Activated B cell treated with CpG ODN at 0.5 μM for 24 hours (primary cell): ENCODE data around the gene BBS1. TPM values are rescaled to one million over a fixed set of nuclear protein-coding genes. Genes with fewer than 3 reads are reported as not detected.
A peak's percentile ranks its signal among the peaks of the same experiment; 100 is the strongest.

Experiments used
- ATAC-seq: fragments of 200-7000 bp; cut with Tn5 transposase; one replicate; pipeline ENCODE4 v1.10.0; 2021; ENCODE audit warnings: low read depth, mild to moderate bottlenecking, moderate library complexity
- CTCF ChIA-PET: fragments of 350-600 bp; sonication (Branson Sonifier 250); formaldehyde crosslinking; loops from one replicate; lab custom pipeline; 2021; ENCODE audit warnings: antibody characterized with exemption; lab: Charles Lee
- POLR2A ChIA-PET: fragments of 350-600 bp; sonication (Branson Sonifier 250); formaldehyde crosslinking; loops from one replicate; lab custom pipeline; 2021; ENCODE audit warnings: antibody characterized with exemption; lab: Charles Lee
- DNase-seq: peaks from one replicate; pipeline ENCODE4 v3.0.0; 2022
- H3K27ac Mint-ChIP-seq: one replicate; pipeline ENCODE4 v1.8.0; 2020; ENCODE audit warnings: mixed read lengths
- H3K27me3 Mint-ChIP-seq: one replicate; pipeline ENCODE4 v1.8.0; 2021; ENCODE audit warnings: mixed read lengths
- H3K36me3 Mint-ChIP-seq: one replicate; pipeline ENCODE4 v1.8.0; 2021; ENCODE audit warnings: low read depth, mixed read lengths
- H3K4me1 Mint-ChIP-seq: one replicate; pipeline ENCODE4 v1.8.0; 2021; ENCODE audit warnings: mixed read lengths
- H3K4me3 Mint-ChIP-seq: one replicate; pipeline ENCODE4 v1.8.0; 2020; ENCODE audit warnings: mild to moderate bottlenecking, mixed read lengths
- H3K9me3 Mint-ChIP-seq: one replicate; pipeline ENCODE4 v1.8.0; 2020; ENCODE audit warnings: mixed read lengths
- CTCF ChIP-seq: fragments of 200-600 bp; IDR thresholded peaks from one replicate; pipeline ENCODE4 v1.8.0; 2022; ENCODE audit warnings: antibody characterized with exemption, mild to moderate bottlenecking
- intact Hi-C: fragments of 100-400 bp; cut with micrococcal nuclease; formaldehyde crosslinking; loops from one replicate; pipeline ENCODE4 v1.15.1; 2024
- total RNA-seq: library from RNA; stranded (reverse); gene quantifications from 2 replicates; pipeline ENCODE4 v1.2.3, GENCODE V29; 2022

Gene BBS1
- total RNA-seq, 1 donor from 2014 or later, result 38.8 TPM

- POLR2A ChIA-PET, result interaction anchor here (0.5 to 2.4 kb wide), 29 partner anchors 11 to 1345 kb away, joined by 3 to 63 read pairs (median 5); partner anchors contain the start of genes ACTN3, BBS1, MRPL11 and NPAS4
- Mint-ChIP-seq H3K4me3 (peak within 1 kb of the TSS; percentile 90), H3K9me3 (no peaks in the 10 kb centered on the region), H3K27me3 (no peaks in the 10 kb centered on the region), H3K36me3 (peaks cover 19% of the 10 kb centered on the region), H3K27ac (peak within 1 kb of the TSS; percentile 87), H3K4me1 (peaks cover 22% of the 10 kb centered on the region)
- CTCF ChIA-PET, result interaction anchor here (0.9 to 3.8 kb wide), 10 partner anchors 14 to 198 kb away, joined by 3 to 27 read pairs (median 7); partner anchors contain the start of genes BBS1, MRPL11, PELI3 and RBM4
- intact Hi-C loops, result loop anchor here (1.0 kb wide), 6 partner anchors 14 to 198 kb away; partner anchors contain the start of genes ACTN3, BBS1, PELI3 and ZDHHC24
- no peak for TF ChIP-seq CTCF
- peak; percentile 98 for ATAC-seq
- peak; percentile 91 for DNase-seq
Measured at GRCh38 chr11:66480117-66480938, 30.1 kb upstream of the BBS1 start, which contains the start of gene DPP3. TSS of gene DPP3 (plus strand) at chr11:66480434. CDS start at chr11:66482201, 1,767 bp downstream.

- Mint-ChIP-seq H3K27me3 (no peaks in the 10 kb centered on the region), H3K4me1 (peaks cover 12% of the 10 kb centered on the region), H3K27ac (no peak overlapping the region), H3K4me3 (no peak overlapping the region), H3K9me3 (no peaks in the 10 kb centered on the region), H3K36me3 (peaks cover 57% of the 10 kb centered on the region)
- DNase-seq (no peak), ATAC-seq (no peak)
- intact Hi-C loops, result no loop called here
- CTCF ChIA-PET, result no interaction called here
- POLR2A ChIA-PET, result no interaction called here
- TF ChIP-seq CTCF, result no peak
Measured at GRCh38 chr11:66484806-66485380, 25.5 kb upstream of the BBS1 start.

GRCh38 chr11:66488957-66489356 lies 21.5 kb upstream of the BBS1 start:
- no peak for TF ChIP-seq CTCF
- ATAC-seq (no peak), DNase-seq (no peak)
- Mint-ChIP-seq H3K27me3 (no peaks in the 10 kb centered on the region), H3K36me3 (peaks cover 61% of the 10 kb centered on the region), H3K4me3 (no peak overlapping the region), H3K9me3 (no peaks in the 10 kb centered on the region), H3K4me1 (no peaks in the 10 kb centered on the region), H3K27ac (no peak overlapping the region)
- intact Hi-C loops, result no loop called here
- CTCF ChIA-PET, result no interaction called here
- POLR2A ChIA-PET, result interaction anchor here (0.6 kb wide), 2 partner anchors 10 to 1222 kb away, joined by 3 read pairs; no protein-coding TSS in a partner anchor

GRCh38 chr11:66489636-66490035 lies 20.8 kb upstream of the BBS1 start:
- Mint-ChIP-seq H3K27me3 (no peaks in the 10 kb centered on the region), H3K4me1 (no peaks in the 10 kb centered on the region), H3K9me3 (no peaks in the 10 kb centered on the region), H3K36me3 (peaks cover 62% of the 10 kb centered on the region), H3K27ac (no peak overlapping the region), H3K4me3 (no peak overlapping the region)
- ChIA-PET POLR2A (interaction anchor here (0.7 kb wide), 1 partner anchor 470 kb away, joined by 6 read pairs; no protein-coding TSS in a partner anchor), CTCF (no interaction called here)
- DNase-seq (no peak), ATAC-seq (no peak)
- intact Hi-C loops, result no loop called here
- TF ChIP-seq CTCF, result no peak
